NCI-H345 (cell line): ENCODE data around the gene ATP1A4.

ENCODE experiments used
- DNase-seq: peaks from one replicate; lab custom pipeline; 2025; lab: John Stamatoyannopoulos, UW

ATP1A4 gene

DNA sequence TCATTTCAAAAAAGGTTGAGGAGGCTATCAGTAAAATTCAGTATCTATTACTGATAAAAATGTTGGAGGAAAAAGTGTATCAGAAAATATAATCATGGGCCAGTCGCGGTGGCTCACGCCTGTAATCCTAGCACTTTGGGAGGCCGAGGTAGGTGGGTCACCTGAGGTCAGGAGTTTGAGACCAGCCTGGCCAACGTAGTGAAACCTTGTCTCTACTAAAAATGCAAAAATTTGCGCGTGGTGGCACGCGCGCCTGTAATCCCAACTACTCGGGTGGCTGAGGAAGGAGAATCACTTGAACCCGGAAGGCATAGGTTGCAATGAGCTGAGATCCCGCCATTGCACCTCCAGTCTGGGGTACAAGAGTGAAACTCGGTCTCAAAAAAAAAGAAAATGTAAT lies 5.3 kb upstream of the ATP1A4 start:
- DNase-seq = no peak

DNA sequence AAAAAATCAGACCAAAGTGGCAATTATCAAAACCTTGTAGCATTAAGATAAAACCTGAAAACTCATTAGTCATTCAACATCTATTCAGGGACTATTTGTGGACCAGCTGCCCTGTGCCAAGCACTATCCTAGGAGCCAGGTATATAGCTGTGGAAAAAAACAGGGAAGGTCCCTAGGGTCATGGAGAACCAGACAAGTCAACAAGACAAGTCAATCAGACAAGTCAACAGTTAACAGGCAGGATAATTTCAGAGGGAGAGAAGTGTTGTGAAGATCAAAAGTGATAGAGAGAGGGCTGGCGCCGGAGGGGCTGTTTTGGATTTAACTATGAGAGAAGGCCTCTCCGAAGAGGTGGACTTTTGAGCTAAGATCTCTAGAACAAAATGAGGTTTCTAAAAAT lies 3.3 kb upstream of the ATP1A4 start:
- no peak for DNase-seq

GRCh38 chr1:160149233-160149632 lies 2.2 kb upstream of the ATP1A4 start:
- no peak for DNase-seq

DNA sequence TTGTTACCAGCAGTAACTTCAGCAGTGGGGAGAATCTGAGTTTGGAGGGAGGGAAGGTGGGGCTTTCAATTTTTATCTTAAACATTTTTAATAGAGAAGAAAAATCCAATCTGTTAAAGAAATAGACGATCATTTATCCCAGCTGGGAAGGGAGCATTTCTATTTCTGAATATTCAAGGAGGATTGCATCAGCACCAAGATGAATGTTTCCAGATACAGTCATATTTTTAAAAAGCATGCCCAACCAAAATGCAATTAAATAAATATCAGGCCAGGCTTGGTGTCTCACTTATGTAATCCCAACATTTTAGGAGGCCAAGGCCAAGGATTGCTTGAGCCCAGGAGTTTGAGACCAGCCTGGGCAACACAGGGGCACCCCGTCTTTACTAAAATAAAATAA lies 1.7 kb upstream of the ATP1A4 start:
- DNase-seq = no peak

DNA sequence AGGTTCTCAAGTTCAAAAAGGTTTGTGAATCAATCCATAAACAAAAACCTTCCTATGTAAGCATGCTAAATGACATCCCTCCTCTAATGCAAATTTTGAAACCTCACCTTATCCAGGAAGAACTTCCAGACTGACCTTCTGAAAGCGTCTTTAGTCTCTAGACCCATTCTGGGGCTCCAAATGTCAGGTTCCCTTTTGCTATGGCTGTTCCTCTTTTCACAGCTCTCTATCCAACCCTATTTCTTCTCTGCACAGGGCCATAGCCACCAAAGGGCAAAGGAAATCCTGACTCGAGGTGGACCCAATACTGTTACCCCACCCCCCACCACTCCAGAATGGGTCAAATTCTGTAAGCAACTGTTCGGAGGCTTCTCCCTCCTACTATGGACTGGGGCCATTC lies 3.4 kb downstream of the ATP1A4 start:
- DNase-seq = no peak

DNA sequence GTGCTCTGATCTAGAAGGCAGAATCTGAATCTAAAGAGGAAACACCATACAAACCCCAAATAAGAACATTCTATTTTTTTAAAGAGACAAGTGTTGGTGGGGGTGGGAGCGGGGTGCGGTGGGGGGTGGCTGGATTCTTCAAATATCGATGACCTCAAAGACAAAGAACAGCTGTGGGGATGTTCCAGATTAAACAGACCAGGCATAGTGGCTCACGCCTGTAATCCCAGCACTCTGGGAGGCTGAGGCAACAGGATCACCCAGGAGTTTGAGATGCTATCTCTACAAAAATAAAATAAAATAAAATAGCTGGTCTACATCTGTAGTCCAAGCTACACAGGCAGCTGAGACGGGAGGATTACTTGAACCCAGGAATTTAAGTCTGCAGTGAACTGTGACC lies 5.0 kb downstream of the ATP1A4 start:
- DNase-seq = no peak

- no peak for DNase-seq
Observed at GRCh38 chr1:160157174-160157573, 5.8 kb downstream of the ATP1A4 start.

GRCh38 chr1:160158031-160158430 lies 6.6 kb downstream of the ATP1A4 start:
- DNase-seq = no peak

DNA sequence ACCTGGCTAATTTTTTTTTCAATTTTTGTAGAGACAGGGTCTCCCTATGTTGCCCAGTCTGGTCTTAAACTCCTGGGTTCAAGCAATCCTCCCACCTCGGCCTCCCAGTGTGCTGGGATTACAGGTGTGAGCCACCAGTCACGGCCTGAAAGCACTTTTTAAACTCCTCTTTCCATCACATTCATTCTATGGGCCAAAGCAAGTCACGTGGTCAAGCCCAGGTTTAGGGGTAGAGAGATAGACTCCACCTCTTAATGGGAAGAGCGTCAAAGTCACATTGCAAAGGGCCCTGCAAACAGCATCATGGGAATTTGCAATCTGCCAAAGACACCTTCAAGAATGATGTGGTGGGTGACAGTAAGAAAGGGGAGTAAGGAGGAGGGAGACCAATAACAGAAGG lies 7.1 kb downstream of the ATP1A4 start:
- DNase-seq = no peak

- no peak for DNase-seq
Observed at GRCh38 chr1:160159846-160160245, 8.4 kb downstream of the ATP1A4 start.

DNA sequence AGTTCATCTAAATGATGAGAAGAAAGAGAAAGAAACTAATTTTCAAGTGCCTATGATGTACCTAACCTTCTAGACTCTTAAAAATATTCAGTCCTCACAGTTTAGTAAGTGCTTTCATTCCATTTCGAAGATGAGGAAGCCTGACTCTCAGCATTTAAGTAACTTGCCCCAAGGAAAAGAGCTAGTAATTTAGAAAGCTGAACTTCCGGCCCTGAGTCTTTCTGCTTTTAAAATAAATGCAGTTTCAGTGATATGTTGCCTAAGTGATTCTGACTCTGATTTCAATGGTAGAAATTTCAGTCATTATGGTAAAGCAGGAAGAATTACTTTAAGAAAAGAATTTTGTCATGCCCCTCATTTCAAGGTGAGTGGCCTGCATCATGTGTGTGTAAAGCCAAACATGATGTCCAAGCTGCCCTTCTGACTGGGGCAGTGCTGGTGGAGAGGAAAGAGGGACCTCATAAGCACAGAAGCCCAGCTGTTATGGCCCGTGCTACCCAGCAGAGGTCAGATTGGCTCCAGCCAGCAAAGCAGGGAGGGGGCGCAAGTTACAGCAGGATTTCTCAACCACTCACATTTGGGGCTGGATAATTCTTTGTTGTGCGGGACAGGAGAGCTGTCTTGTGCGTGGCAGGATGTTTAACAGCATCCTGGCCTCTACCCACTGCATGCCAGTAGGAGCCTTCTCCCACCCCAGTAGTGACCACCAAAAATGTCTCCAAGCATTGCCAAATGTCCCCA lies 10.7 kb downstream of the ATP1A4 start:
- no peak for DNase-seq

DNA sequence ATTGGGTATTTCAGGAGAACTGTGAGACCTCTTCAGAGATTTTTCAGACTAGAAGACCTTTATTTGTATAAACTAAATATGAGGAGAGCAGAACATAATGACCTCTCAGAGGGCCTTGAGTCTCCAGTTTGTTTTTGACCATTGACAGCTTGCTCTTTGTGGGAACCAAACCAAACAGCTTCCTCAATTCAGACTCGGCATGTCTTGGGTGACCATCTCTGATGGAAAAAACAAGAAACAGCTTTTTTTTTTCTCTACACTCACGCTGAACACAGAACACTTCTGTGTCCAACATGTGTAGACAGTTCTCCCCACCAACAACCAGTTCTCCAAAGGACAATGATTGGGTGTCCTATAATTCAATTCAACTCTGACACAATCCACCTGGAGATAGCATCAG lies 11.5 kb downstream of the ATP1A4 start:
- DNase-seq = no peak

DNA sequence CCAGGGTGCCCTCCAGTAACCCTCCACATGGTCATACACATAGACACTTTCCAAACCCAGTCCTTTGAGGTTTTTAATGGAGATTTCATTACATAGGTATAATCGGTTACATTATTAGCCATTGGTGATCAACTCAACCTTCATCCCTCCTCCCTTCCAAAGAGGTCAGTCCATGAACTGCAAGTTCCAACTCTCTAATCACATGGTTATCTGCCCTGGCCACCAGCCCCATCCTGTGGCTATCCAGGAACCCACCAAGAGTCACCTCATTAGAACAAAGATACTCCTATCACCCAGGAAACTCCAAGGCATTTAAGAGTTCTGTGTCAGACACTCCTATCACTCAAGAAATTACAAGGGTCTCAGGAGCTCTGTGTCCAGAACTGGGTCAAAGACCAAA lies 12.2 kb downstream of the ATP1A4 start:
- DNase-seq = no peak

DNA sequence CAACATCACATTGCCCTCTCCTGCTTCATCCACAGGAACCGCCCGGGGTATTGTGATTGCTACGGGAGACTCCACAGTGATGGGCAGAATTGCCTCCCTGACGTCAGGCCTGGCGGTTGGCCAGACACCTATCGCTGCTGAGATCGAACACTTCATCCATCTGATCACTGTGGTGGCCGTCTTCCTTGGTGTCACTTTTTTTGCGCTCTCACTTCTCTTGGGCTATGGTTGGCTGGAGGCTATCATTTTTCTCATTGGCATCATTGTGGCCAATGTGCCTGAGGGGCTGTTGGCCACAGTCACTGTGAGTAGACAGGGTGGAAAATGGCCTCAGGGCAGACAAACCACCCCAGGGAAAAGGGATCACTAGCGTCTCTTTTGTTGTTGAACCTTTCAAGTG lies 12.7 kb downstream of the ATP1A4 start:
- DNase-seq = peak; percentile 3

DNA sequence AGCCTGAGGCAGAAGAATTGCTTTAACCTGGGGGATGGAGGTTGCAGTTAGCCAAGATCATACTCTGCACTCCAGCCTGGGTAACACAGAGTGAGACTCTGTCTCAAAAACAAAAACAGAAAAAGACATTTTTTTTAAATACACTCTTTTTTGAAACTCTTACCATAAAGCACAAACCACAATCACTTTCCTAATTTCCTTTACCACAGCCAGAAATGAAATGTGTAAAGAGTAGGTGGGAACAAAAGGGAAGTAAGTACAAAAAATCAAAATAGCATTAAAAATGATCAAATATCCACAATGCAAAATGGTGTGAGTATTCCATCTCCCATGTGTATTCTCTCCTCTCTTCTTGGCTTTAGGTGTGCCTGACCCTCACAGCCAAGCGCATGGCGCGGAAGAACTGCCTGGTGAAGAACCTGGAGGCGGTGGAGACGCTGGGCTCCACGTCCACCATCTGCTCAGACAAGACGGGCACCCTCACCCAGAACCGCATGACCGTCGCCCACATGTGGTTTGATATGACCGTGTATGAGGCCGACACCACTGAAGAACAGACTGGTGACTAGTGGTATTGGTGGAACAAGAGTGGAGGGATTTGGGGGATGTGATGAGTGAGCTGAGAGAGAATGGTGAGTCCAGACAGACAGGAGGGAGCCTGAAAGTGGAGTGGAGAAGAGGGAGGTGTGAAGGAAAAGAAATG lies 14.9 kb downstream of the ATP1A4 start:
- no peak for DNase-seq

GRCh38 chr1:160167056-160167455 lies 15.7 kb downstream of the ATP1A4 start:
- DNase-seq = peak; percentile 13

GRCh38 chr1:160167580-160167979 lies 16.2 kb downstream of the ATP1A4 start:
- DNase-seq = no peak

GRCh38 chr1:160168016-160168415 lies 16.6 kb downstream of the ATP1A4 start:
- peak; percentile 32 for DNase-seq

GRCh38 chr1:160168609-160169369 lies 17.4 kb downstream of the ATP1A4 start:
- no peak for DNase-seq

DNA sequence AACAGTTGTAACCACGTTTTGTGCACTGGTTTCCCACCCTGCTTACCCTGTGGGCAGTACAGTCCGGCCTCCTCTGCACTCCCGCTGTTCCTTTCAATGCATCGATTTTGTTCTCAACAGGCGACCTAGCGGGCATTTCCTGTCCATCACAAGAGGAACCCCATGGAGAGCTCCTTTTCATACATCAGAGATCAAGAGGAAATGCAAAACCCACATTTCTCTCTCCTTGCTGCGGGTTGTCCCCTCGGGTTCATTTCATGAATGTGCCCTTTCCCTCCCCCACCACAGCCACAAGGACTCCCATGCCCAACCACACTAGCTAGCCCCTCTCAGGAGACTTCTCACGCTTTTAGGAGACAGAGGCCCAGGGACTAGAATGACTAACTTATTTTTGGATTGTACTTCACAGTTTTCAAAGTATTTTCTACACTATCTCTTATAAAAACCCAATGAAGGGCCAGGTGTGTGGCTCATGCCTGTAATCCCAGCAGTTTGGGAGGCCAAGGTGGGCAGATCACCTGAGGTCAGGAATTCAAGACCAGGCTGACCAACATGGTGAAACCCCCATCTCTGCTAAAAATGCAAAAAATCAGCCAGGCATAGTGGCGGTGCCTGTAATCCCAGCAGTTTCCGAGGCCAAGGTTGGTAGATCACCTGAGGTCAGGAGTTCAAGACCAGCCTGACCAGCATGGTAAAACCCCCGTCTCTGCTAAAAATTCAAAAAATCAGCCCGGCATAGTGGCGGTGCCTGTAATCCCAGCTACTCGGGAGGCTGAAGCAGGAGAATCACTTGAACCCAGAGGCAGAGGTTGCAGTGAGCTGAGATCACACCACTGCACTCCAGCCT lies 18.4 kb downstream of the ATP1A4 start:
- DNase-seq = peak; percentile 77

GRCh38 chr1:160171354-160171753 lies 20.0 kb downstream of the ATP1A4 start:
- no peak for DNase-seq

GRCh38 chr1:160171980-160172379 lies 20.6 kb downstream of the ATP1A4 start:
- no peak for DNase-seq
